HL-60 (cell line): ENCODE data around the gene CAMKK1.

Experiments used
- POLR2AphosphoS5 ChIP-seq: IDR thresholded peaks from 2 replicates; pipeline ENCODE4 v1.6.1; 2012; ENCODE audit warnings: low read depth
- TF ChIP-seq, protein P1 (sequence below): IDR thresholded peaks from one replicate; pipeline ENCODE4 v1.5.1; 2011; ENCODE audit warnings: low read length, control low read depth, inconsistent platforms; ENCODE audit not compliant: insufficient read depth
- TF ChIP-seq, protein P2 (sequence below): IDR thresholded peaks from 2 replicates; pipeline ENCODE4 v1.6.1; 2012; ENCODE audit warnings: low read depth; ENCODE audit not compliant: insufficient replicate concordance

DNA sequence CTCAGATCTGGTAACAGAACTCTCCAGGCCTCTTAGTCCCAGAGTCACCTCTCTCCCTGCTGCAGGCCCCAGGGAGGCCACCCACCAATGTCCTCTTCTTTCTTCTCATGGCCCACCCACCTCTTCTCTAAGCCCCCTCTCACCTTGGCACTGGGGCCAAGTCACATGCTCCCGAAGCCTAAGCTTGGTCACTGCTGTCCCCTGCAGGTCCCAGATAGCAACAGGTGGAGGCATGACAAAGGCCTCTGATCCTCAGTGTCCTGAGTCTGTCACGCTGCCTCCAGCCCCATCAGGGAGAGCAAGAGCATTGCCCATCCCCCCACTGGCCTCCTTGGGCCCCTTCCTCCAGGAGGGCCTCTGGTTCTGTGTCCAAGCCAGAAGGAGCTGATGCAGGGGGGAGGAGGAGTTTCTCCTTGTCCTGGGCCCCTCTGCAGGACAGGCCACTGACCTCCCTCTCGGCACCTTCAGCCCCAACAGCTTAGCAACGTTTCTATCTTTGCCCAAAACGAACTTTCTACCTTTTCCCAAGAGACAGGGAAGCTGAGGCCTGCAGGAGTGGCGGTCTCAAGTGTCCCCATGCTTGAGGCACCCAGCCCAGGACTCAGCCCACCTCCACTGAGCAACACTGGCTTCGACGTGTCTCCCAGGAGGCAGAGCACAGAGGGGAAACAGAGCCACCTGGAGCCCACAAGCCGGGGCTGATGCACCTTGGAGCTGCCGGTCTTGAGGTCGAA lies 14.8 kb upstream of the CAMKK1 start:
- TF ChIP-seq, protein P1, sequence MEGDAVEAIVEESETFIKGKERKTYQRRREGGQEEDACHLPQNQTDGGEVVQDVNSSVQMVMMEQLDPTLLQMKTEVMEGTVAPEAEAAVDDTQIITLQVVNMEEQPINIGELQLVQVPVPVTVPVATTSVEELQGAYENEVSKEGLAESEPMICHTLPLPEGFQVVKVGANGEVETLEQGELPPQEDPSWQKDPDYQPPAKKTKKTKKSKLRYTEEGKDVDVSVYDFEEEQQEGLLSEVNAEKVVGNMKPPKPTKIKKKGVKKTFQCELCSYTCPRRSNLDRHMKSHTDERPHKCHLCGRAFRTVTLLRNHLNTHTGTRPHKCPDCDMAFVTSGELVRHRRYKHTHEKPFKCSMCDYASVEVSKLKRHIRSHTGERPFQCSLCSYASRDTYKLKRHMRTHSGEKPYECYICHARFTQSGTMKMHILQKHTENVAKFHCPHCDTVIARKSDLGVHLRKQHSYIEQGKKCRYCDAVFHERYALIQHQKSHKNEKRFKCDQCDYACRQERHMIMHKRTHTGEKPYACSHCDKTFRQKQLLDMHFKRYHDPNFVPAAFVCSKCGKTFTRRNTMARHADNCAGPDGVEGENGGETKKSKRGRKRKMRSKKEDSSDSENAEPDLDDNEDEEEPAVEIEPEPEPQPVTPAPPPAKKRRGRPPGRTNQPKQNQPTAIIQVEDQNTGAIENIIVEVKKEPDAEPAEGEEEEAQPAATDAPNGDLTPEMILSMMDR, result no peak
- TF ChIP-seq POLR2AphosphoS5, result no peak
- TF ChIP-seq, protein P2, sequence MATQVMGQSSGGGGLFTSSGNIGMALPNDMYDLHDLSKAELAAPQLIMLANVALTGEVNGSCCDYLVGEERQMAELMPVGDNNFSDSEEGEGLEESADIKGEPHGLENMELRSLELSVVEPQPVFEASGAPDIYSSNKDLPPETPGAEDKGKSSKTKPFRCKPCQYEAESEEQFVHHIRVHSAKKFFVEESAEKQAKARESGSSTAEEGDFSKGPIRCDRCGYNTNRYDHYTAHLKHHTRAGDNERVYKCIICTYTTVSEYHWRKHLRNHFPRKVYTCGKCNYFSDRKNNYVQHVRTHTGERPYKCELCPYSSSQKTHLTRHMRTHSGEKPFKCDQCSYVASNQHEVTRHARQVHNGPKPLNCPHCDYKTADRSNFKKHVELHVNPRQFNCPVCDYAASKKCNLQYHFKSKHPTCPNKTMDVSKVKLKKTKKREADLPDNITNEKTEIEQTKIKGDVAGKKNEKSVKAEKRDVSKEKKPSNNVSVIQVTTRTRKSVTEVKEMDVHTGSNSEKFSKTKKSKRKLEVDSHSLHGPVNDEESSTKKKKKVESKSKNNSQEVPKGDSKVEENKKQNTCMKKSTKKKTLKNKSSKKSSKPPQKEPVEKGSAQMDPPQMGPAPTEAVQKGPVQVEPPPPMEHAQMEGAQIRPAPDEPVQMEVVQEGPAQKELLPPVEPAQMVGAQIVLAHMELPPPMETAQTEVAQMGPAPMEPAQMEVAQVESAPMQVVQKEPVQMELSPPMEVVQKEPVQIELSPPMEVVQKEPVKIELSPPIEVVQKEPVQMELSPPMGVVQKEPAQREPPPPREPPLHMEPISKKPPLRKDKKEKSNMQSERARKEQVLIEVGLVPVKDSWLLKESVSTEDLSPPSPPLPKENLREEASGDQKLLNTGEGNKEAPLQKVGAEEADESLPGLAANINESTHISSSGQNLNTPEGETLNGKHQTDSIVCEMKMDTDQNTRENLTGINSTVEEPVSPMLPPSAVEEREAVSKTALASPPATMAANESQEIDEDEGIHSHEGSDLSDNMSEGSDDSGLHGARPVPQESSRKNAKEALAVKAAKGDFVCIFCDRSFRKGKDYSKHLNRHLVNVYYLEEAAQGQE, result no peak
